ENCODE measurements around the gene QRFP. TPM values are rescaled to one million over a fixed set of nuclear protein-coding genes. Genes with fewer than 3 reads are reported as not detected.

Gene QRFP
- total and polyA plus RNA-seq, 2 of the 8 experiments (the other 6 are each of a cell fraction or from before 2014, with no cell fraction given), result not detected

DNA sequence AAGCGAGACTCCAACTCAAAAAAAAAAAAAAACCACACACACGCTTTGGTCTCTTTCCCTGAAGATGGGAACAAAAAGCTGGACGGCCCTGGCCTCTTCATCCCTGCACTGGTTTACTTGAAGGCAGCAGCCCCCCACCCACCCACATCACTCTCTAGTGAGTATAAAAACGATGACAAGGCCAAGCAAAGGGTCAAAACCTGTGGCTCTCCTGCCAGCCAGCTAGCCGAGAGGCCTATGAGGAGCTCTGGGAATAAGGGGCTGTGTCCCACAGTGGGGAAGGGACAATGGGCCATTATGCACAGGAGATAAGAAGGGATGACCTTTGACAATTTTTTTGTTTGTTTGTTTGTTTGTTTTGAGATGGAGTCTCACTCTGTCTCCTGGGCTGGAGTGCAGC is 13.1 kb downstream of the QRFP start (continued):
- TF ChIP-seq, protein P1, sequence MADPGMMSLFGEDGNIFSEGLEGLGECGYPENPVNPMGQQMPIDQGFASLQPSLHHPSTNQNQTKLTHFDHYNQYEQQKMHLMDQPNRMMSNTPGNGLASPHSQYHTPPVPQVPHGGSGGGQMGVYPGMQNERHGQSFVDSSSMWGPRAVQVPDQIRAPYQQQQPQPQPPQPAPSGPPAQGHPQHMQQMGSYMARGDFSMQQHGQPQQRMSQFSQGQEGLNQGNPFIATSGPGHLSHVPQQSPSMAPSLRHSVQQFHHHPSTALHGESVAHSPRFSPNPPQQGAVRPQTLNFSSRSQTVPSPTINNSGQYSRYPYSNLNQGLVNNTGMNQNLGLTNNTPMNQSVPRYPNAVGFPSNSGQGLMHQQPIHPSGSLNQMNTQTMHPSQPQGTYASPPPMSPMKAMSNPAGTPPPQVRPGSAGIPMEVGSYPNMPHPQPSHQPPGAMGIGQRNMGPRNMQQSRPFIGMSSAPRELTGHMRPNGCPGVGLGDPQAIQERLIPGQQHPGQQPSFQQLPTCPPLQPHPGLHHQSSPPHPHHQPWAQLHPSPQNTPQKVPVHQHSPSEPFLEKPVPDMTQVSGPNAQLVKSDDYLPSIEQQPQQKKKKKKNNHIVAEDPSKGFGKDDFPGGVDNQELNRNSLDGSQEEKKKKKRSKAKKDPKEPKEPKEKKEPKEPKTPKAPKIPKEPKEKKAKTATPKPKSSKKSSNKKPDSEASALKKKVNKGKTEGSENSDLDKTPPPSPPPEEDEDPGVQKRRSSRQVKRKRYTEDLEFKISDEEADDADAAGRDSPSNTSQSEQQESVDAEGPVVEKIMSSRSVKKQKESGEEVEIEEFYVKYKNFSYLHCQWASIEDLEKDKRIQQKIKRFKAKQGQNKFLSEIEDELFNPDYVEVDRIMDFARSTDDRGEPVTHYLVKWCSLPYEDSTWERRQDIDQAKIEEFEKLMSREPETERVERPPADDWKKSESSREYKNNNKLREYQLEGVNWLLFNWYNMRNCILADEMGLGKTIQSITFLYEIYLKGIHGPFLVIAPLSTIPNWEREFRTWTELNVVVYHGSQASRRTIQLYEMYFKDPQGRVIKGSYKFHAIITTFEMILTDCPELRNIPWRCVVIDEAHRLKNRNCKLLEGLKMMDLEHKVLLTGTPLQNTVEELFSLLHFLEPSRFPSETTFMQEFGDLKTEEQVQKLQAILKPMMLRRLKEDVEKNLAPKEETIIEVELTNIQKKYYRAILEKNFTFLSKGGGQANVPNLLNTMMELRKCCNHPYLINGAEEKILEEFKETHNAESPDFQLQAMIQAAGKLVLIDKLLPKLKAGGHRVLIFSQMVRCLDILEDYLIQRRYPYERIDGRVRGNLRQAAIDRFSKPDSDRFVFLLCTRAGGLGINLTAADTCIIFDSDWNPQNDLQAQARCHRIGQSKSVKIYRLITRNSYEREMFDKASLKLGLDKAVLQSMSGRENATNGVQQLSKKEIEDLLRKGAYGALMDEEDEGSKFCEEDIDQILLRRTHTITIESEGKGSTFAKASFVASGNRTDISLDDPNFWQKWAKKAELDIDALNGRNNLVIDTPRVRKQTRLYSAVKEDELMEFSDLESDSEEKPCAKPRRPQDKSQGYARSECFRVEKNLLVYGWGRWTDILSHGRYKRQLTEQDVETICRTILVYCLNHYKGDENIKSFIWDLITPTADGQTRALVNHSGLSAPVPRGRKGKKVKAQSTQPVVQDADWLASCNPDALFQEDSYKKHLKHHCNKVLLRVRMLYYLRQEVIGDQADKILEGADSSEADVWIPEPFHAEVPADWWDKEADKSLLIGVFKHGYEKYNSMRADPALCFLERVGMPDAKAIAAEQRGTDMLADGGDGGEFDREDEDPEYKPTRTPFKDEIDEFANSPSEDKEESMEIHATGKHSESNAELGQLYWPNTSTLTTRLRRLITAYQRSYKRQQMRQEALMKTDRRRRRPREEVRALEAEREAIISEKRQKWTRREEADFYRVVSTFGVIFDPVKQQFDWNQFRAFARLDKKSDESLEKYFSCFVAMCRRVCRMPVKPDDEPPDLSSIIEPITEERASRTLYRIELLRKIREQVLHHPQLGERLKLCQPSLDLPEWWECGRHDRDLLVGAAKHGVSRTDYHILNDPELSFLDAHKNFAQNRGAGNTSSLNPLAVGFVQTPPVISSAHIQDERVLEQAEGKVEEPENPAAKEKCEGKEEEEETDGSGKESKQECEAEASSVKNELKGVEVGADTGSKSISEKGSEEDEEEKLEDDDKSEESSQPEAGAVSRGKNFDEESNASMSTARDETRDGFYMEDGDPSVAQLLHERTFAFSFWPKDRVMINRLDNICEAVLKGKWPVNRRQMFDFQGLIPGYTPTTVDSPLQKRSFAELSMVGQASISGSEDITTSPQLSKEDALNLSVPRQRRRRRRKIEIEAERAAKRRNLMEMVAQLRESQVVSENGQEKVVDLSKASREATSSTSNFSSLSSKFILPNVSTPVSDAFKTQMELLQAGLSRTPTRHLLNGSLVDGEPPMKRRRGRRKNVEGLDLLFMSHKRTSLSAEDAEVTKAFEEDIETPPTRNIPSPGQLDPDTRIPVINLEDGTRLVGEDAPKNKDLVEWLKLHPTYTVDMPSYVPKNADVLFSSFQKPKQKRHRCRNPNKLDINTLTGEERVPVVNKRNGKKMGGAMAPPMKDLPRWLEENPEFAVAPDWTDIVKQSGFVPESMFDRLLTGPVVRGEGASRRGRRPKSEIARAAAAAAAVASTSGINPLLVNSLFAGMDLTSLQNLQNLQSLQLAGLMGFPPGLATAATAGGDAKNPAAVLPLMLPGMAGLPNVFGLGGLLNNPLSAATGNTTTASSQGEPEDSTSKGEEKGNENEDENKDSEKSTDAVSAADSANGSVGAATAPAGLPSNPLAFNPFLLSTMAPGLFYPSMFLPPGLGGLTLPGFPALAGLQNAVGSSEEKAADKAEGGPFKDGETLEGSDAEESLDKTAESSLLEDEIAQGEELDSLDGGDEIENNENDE (IDR thresholded peaks at IDR 0.05; ENCODE audit: insufficient replicate concordance, low read length), result no peak
- TF ChIP-seq TEAD4 (IDR thresholded peaks at IDR 0.05; ENCODE audit: low read depth, low read length), result no peak
- TF ChIP-seq RBBP5 (IDR thresholded peaks at IDR 0.05; ENCODE audit: borderline replicate concordance, low read depth, low read length), result no peak
- no peak for TF ChIP-seq KDM5A (IDR thresholded peaks at IDR 0.05; ENCODE audit: low read length)
- no peak for TF ChIP-seq ZNF274 (IDR thresholded peaks at IDR 0.05; ENCODE audit: borderline replicate concordance, extremely low read depth, low read length)

Data from H1 (cell line).